ENCODE results near the gene RNU6-7. TPM values are rescaled to one million over a fixed set of nuclear protein-coding genes. Genes with fewer than 3 reads are reported as not detected.

Gene RNU6-7
- total RNA-seq, 1 experiment from 2014 or later: not detected

GRCh38 chr14:32246751-32247150 is 44.9 kb downstream of the RNU6-7 start:
- H3K14ac ChIP-seq (ENCODE audit: insufficient read depth, low read length): no peak overlapping the region
- DNase-seq: no peak
- no peaks in the 10 kb centered on the region for H3K27me3 ChIP-seq (ENCODE audit: insufficient read depth, low read length)
- no peak overlapping the region for H2BK5ac ChIP-seq (ENCODE audit: insufficient read length, low read length)
- H2BK120ac ChIP-seq (ENCODE audit: low read depth, low read length, poor library complexity, severe bottlenecking): no peak overlapping the region
- no peak overlapping the region for H3K9ac ChIP-seq (ENCODE audit: extremely low read depth, insufficient read length, low read length)
- H2AFZ ChIP-seq (ENCODE audit: low read length): no peak overlapping the region
- no peak overlapping the region for H3K4me2 ChIP-seq (ENCODE audit: insufficient read depth, insufficient read length, low read length)
- no peaks in the 10 kb centered on the region for H4K20me1 ChIP-seq (ENCODE audit: control insufficient read depth, insufficient read depth, insufficient read length)
- H3K23me2 ChIP-seq (ENCODE audit: insufficient read length, low read depth, low read length, poor library complexity, severe bottlenecking): no peaks in the 10 kb centered on the region
- no peak overlapping the region for H2BK20ac ChIP-seq (ENCODE audit: low read depth, low read length, poor library complexity, severe bottlenecking)
- no peak overlapping the region for H3K18ac ChIP-seq (ENCODE audit: insufficient read length, low read depth, low read length)
- H3K27ac ChIP-seq (ENCODE audit: insufficient read length, low read depth, low read length): no peak overlapping the region
- no CpG with 5 or more reads among the region's 5 CpGs for WGBS (ENCODE audit: extremely low coverage, insufficient read length, low lambda C conversion rate)
- no peaks in the 10 kb centered on the region for H3K4me1 Mint-ChIP-seq
- H3K56ac ChIP-seq (ENCODE audit: insufficient read length, low read depth, low read length): no peak overlapping the region
- no peaks in the 10 kb centered on the region for H3K79me1 ChIP-seq (ENCODE audit: insufficient read depth, low read depth, low read length, poor library complexity, severe bottlenecking)
- H3K4me3 Mint-ChIP-seq: no peak overlapping the region
- H3K79me2 ChIP-seq (ENCODE audit: insufficient read depth, low read length): no peaks in the 10 kb centered on the region
- H3K23ac ChIP-seq (ENCODE audit: insufficient read length, low read depth, low read length): no peak overlapping the region
- TF ChIP-seq CTCF (conservative IDR thresholded peaks at IDR 0.05): no peak
- H2BK15ac ChIP-seq (ENCODE audit: low read depth, low read length): no peak overlapping the region
- no peaks in the 10 kb centered on the region for H3K9me3 ChIP-seq (ENCODE audit: control insufficient read depth, low read depth, low read length)
- H3K9me3 Mint-ChIP-seq: peaks cover 3% of the 10 kb centered on the region in 2 experiments; a peak in 1 of 5 replicates
- peaks cover 1% of the 10 kb centered on the region; the same call in 1 of the 2 replicates for H3K27me3 Mint-ChIP-seq (ENCODE audit: low read depth)
- no peak overlapping the region for H2BK12ac ChIP-seq (ENCODE audit: insufficient read length, low read depth, low read length)
- H3K4ac ChIP-seq (ENCODE audit: low read depth, low read length): no peak overlapping the region
- H3T11ph ChIP-seq (ENCODE audit: low read length): no peak overlapping the region
- no peaks in the 10 kb centered on the region for H3K36me3 Mint-ChIP-seq (ENCODE audit: insufficient read depth in 1 of 3, low read depth in 3 of 3)
- H4K91ac ChIP-seq (ENCODE audit: insufficient read length, low read depth, low read length): no peak overlapping the region
- no peak overlapping the region for H2AK5ac ChIP-seq (ENCODE audit: insufficient read length, low read length)
- no peak overlapping the region for H4K5ac ChIP-seq (ENCODE audit: insufficient read length, low read depth, low read length)
- H3K4me1 ChIP-seq (ENCODE audit: insufficient read depth, low read length): no peaks in the 10 kb centered on the region
- no peak overlapping the region for H3K27ac Mint-ChIP-seq
- no peak overlapping the region for H4K8ac ChIP-seq (replicated peaks; ENCODE audit: insufficient read length, low read depth, low read length)
